DND-41 (cell line): Measurements from ENCODE around the gene ZNF529.

ENCODE experiments used
- EZH2 ChIP-seq: IDR thresholded peaks from 3 replicates; pipeline ENCODE4 v1.6.1; 2012; ENCODE audit warnings: borderline replicate concordance, low read depth, mild to moderate bottlenecking, moderate library complexity, low read length, inconsistent platforms; ENCODE audit not compliant: severe bottlenecking
- TF ChIP-seq, protein P1 (sequence below): IDR thresholded peaks from 2 replicates; pipeline ENCODE4 v1.5.1; 2012; ENCODE audit warnings: borderline replicate concordance, low read length, moderate library complexity, mild to moderate bottlenecking; ENCODE audit not compliant: poor library complexity, severe bottlenecking; ENCODE audit errors: extremely low read depth

DNA sequence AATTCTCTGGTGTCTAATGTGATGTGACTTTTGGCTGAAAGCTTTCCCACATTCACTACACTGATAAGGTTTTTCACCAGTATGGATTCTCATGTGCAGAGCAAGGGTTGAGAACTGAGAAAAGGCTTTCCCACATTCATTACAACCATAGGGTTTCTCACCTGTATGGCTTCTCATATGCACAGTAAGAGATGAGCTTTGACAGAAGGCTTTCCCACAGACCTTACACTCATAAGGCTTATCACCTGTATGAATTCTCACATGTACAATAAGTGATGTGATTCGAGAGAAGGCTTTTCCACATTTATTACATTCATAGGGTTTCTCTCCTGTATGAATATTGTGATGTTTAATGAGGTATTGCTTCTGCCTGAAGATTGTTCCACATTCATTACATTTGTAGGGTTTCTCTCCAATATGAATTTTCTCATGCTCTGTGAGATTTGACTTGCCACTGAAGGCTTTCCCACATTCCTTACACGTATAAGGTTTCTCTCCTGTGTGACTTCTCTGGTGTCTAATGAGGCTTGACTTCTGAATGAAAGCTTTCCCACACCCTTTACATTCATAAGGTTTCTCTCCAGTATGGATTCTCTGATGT is 59.0 kb downstream of the ZNF529 start:
- TF ChIP-seq, protein P1, sequence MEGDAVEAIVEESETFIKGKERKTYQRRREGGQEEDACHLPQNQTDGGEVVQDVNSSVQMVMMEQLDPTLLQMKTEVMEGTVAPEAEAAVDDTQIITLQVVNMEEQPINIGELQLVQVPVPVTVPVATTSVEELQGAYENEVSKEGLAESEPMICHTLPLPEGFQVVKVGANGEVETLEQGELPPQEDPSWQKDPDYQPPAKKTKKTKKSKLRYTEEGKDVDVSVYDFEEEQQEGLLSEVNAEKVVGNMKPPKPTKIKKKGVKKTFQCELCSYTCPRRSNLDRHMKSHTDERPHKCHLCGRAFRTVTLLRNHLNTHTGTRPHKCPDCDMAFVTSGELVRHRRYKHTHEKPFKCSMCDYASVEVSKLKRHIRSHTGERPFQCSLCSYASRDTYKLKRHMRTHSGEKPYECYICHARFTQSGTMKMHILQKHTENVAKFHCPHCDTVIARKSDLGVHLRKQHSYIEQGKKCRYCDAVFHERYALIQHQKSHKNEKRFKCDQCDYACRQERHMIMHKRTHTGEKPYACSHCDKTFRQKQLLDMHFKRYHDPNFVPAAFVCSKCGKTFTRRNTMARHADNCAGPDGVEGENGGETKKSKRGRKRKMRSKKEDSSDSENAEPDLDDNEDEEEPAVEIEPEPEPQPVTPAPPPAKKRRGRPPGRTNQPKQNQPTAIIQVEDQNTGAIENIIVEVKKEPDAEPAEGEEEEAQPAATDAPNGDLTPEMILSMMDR: no peak
- no peak for TF ChIP-seq EZH2
